Gastrocnemius medialis (tissue), 4 donors: ENCODE data around the gene TEX2.

Experiments used
- CTCF ChIP-seq, 5 experiments: fragments of 450-650 bp in 3 of 5; fragments of 200-600 bp in 2 of 5; sonication (generic) in 2 of 5; IDR thresholded peaks in 4 of 5; conservative IDR thresholded peaks in 1 of 5; 1 replicate in 4 of 5; 2 replicates in 1 of 5; pipeline ENCODE4 v1.5.1; 2016 to 2019; ENCODE audit warnings: antibody characterized with exemption in 5 of 5, mild to moderate bottlenecking in 3 of 5, moderate library complexity in 3 of 5
- POLR2A ChIP-seq, 2 donors: fragments of 450-650 bp; IDR thresholded peaks; one replicate each; pipeline ENCODE4 v1.6.1; 2017; ENCODE audit warnings: antibody characterized with exemption in 2 of 2, mild to moderate bottlenecking in 2 of 2, moderate library complexity in 2 of 2

- TF ChIP-seq POLR2A (IDR thresholded peaks at IDR 0.05), result no peak
- no peak for TF ChIP-seq CTCF (IDR thresholded peaks at IDR 0.05 in 4 of 5, conservative IDR thresholded peaks at IDR 0.05 in 1 of 5)
Measured at GRCh38 chr17:64115043-64115698, 147.9 kb downstream of the TEX2 start.
